Dendritic cell treated with granulocyte-macrophage colony-stimulating factor and Interleukin-4, amounts not matched to agents 40 ng/mL and 50 ng/mL, for 4 days (primary cell): ENCODE measurements around the gene RADIL.
A peak's percentile ranks its signal among the peaks of the same experiment; 100 is the strongest.
"Not testable (repeated sequence)": the region's sequence is repeated elsewhere in the genome, so short reads cannot be mapped to it uniquely, and the experiment has no call there.

Experiments
- H3K27ac Mint-ChIP-seq: one replicate; pipeline ENCODE4 v1.8.0; 2022; ENCODE audit warnings: mild to moderate bottlenecking, mixed read lengths
- H3K27me3 Mint-ChIP-seq: one replicate; pipeline ENCODE4 v1.8.0; 2022; ENCODE audit warnings: mild to moderate bottlenecking, mixed read lengths
- H3K36me3 Mint-ChIP-seq: one replicate; pipeline ENCODE4 v1.8.0; 2022; ENCODE audit warnings: low read depth, mixed read lengths
- H3K4me1 Mint-ChIP-seq: one replicate; pipeline ENCODE4 v1.8.0; 2022; ENCODE audit warnings: low read depth, mixed read lengths
- H3K4me3 Mint-ChIP-seq: one replicate; pipeline ENCODE4 v1.8.0; 2022; ENCODE audit warnings: mild to moderate bottlenecking, moderate library complexity, mixed read lengths
- H3K9me3 Mint-ChIP-seq: one replicate; pipeline ENCODE4 v1.8.0; 2022; ENCODE audit warnings: mixed read lengths
- intact Hi-C: fragments of 100-400 bp; cut with micrococcal nuclease; formaldehyde crosslinking; loops from one replicate; pipeline ENCODE4 v1.15.0; 2022

Gene RADIL

DNA sequence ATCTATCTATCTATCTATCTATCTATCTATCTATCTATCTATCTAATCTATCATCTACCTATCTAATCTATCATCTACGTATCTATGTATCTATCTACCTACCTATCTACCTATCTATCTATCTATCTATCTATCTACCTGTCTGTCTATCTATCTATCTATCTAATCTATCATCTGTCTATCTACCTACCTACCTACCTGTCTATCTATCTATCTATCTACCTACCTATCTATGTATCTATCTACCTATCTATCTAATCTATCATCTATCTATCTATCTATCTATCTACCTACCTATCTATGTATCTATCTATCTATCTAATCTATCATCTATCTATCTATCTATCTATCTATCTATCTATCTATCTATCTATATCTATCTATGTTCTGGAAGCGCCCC lies 8.0 kb upstream of the RADIL start:
- H3K4me1 Mint-ChIP-seq, H3K36me3 Mint-ChIP-seq, H3K4me3 Mint-ChIP-seq, H3K27ac Mint-ChIP-seq, intact Hi-C loops, H3K27me3 Mint-ChIP-seq: not testable (repeated sequence)
- H3K9me3 Mint-ChIP-seq = peaks cover 23% of the 10 kb centered on the region

DNA sequence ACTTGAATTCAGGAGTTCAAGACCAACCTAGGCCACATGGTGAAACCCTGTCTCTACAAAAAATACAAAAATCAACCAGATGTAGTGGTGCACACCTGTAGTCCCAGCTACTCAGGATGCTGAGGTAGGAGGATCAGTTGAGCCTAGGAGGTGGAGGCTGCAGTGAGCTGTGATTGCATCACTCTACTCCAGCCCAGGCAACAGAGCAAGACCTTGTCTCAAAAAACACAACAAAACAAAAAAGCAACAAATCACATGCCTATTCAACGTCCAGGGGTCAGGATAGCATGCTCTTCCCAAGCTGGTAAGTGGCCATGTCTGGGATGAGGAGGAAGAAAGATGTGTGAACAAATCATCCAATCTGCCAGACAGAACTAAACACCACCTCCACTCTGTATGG lies 6.2 kb upstream of the RADIL start:
- Mint-ChIP-seq H3K9me3 (peaks cover 11% of the 10 kb centered on the region), H3K36me3 (no peaks in the 10 kb centered on the region), H3K27me3 (peaks cover 16% of the 10 kb centered on the region), H3K4me1 (no peaks in the 10 kb centered on the region), H3K4me3 (no peak overlapping the region), H3K27ac (no peak overlapping the region)
- intact Hi-C loops = no loop called here

GRCh38 chr7:4888161-4888560 lies 4.6 kb upstream of the RADIL start:
- H3K36me3 Mint-ChIP-seq = no peaks in the 10 kb centered on the region
- no peak overlapping the region for H3K27ac Mint-ChIP-seq
- no peak overlapping the region for H3K4me3 Mint-ChIP-seq
- H3K27me3 Mint-ChIP-seq = peaks cover 27% of the 10 kb centered on the region
- no peaks in the 10 kb centered on the region for H3K9me3 Mint-ChIP-seq
- no peaks in the 10 kb centered on the region for H3K4me1 Mint-ChIP-seq
- intact Hi-C loops = no loop called here

DNA sequence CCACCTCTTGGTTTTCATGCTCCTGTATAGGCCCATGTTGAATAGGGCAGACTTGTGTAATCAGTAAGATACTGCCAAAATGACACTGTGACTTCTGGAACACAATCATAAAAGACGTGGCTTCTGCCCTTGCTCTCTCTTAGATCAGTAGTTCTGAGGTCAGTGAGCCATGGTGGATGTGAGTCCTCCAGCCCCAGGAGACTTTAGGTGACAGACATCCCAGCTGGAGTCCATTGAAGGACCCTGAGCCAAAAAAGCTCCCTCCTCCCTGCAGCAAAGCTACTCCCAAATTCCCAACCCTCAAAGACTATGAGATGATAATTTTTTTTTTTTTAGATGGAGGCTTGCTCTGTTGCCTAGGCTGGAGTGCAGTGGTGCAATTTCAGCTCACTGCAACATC lies 3.2 kb upstream of the RADIL start:
- H3K27me3 Mint-ChIP-seq = peaks cover 41% of the 10 kb centered on the region

GRCh38 chr7:4885317-4885807 lies 1.8 kb upstream of the RADIL start:
- Mint-ChIP-seq H3K27me3 (peaks cover 51% of the 10 kb centered on the region), H3K4me3 (no peak overlapping the region), H3K9me3 (no peaks in the 10 kb centered on the region), H3K27ac (no peak overlapping the region), H3K36me3 (no peaks in the 10 kb centered on the region), H3K4me1 (peaks cover 12% of the 10 kb centered on the region)
- intact Hi-C loops = no loop called here

More for the DNA sequence above, 3.2 kb upstream of the RADIL start:
- intact Hi-C loops = no loop called here
- Mint-ChIP-seq H3K4me1 (peaks cover 12% of the 10 kb centered on the region), H3K36me3 (no peaks in the 10 kb centered on the region), H3K4me3 (no peak overlapping the region), H3K9me3 (no peaks in the 10 kb centered on the region), H3K27ac (no peak overlapping the region)

GRCh38 chr7:4884164-4884563 lies 648 bp upstream of the RADIL start:
- Mint-ChIP-seq H3K36me3 (no peaks in the 10 kb centered on the region), H3K4me3 (no peak overlapping the region), H3K4me1 (peaks cover 12% of the 10 kb centered on the region), H3K27me3 (peaks cover 54% of the 10 kb centered on the region), H3K27ac (no peak overlapping the region), H3K9me3 (no peaks in the 10 kb centered on the region)
- intact Hi-C loops = loop anchor here (5.0 kb wide), 1 partner anchor 92 kb away; no protein-coding TSS in a partner anchor

- H3K9me3 Mint-ChIP-seq = no peaks in the 10 kb centered on the region
- peak overlapping the region; percentile 37 for H3K4me3 Mint-ChIP-seq
- intact Hi-C loops = loop anchor here (2.0 to 5.0 kb wide), 2 partner anchors 52 to 91 kb away; no protein-coding TSS in a partner anchor
- H3K4me1 Mint-ChIP-seq = peaks cover 12% of the 10 kb centered on the region
- H3K27ac Mint-ChIP-seq = no peak overlapping the region
- H3K36me3 Mint-ChIP-seq = no peaks in the 10 kb centered on the region
- peaks cover 53% of the 10 kb centered on the region for H3K27me3 Mint-ChIP-seq
Measured at GRCh38 chr7:4883033-4883371, 514 bp downstream of the RADIL start.

DNA sequence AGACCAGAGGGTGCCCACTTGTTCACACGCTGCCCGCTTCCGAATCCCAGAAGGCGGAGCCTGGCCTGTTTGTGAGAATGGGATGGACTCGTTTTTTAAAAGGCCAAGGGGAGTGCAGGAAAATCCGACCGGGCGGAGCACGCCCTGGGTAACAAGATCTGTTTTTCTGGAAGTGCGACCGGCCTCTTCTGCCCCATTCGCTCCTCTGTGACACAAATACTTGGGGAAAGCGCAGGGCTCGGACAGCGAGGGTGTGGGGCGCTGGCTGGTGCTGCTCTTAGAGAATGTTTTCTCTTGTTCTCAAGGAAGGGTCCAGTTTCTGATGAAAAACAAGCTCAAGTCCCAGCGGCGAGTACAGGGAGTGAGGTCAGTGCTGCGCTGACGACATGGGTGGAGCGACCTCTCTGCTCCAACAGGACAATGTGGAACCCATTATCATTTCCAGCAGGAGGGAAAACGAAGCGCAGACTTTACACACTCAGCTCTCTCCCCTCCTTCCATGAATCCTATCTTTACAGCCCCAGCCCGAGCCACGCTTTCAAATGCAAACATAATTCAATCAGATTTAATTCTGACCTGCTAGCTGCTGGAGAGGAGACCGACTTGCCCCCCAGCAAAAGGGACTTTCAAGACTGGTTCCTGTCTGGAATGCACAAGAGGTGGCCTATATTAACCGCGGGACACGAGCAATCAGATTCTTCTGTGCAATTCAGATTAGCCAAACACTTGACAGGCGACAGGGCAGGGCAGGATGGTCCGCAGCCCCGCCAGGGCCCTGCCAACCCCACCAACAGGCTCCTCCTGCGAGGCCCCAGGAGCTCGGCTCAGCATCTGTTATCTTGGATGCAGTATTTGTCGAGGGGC lies 1.1 kb downstream of the RADIL start:
- Mint-ChIP-seq H3K27me3 (peaks cover 51% of the 10 kb centered on the region), H3K27ac (no peak overlapping the region), H3K4me1 (peaks cover 12% of the 10 kb centered on the region), H3K9me3 (no peaks in the 10 kb centered on the region), H3K36me3 (no peaks in the 10 kb centered on the region), H3K4me3 (peak overlapping the region; percentile 37)
- intact Hi-C loops = loop anchor here (2.0 to 5.0 kb wide), 2 partner anchors 52 to 90 kb away; no protein-coding TSS in a partner anchor

DNA sequence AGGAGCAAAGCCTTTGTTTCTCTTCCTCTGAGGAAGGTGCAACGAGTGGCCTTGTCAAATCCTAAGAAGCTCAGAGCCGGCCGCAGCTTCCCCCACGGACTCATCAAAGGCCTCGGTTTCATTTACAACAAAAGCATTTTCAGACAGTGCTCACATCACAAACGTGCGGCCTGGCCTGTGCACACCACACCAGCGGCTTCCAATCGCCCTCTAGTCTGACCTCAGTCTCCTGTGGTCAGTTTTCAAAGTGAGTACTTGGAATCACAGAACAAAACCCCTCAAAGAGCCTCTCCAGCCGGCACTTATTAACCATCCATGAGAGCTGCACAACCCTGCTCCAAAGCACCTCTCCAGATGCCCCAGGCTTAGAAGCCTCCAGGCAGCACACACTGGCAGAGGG lies 3.3 kb downstream of the RADIL start:
- no peaks in the 10 kb centered on the region for H3K36me3 Mint-ChIP-seq
- H3K9me3 Mint-ChIP-seq = no peaks in the 10 kb centered on the region
- H3K4me3 Mint-ChIP-seq = no peak overlapping the region
- H3K27me3 Mint-ChIP-seq = peaks cover 45% of the 10 kb centered on the region
- intact Hi-C loops = loop anchor here (5.0 kb wide), 1 partner anchor 88 kb away; no protein-coding TSS in a partner anchor
- H3K27ac Mint-ChIP-seq = no peak overlapping the region
- peaks cover 12% of the 10 kb centered on the region for H3K4me1 Mint-ChIP-seq

GRCh38 chr7:4879396-4880081 lies 4.0 kb downstream of the RADIL start:
- intact Hi-C loops = loop anchor here (5.0 kb wide), 1 partner anchor 87 kb away; no protein-coding TSS in a partner anchor
- Mint-ChIP-seq H3K27me3 (peaks cover 39% of the 10 kb centered on the region), H3K4me3 (no peak overlapping the region), H3K27ac (no peak overlapping the region), H3K36me3 (no peaks in the 10 kb centered on the region), H3K4me1 (peaks cover 12% of the 10 kb centered on the region), H3K9me3 (no peaks in the 10 kb centered on the region)

DNA sequence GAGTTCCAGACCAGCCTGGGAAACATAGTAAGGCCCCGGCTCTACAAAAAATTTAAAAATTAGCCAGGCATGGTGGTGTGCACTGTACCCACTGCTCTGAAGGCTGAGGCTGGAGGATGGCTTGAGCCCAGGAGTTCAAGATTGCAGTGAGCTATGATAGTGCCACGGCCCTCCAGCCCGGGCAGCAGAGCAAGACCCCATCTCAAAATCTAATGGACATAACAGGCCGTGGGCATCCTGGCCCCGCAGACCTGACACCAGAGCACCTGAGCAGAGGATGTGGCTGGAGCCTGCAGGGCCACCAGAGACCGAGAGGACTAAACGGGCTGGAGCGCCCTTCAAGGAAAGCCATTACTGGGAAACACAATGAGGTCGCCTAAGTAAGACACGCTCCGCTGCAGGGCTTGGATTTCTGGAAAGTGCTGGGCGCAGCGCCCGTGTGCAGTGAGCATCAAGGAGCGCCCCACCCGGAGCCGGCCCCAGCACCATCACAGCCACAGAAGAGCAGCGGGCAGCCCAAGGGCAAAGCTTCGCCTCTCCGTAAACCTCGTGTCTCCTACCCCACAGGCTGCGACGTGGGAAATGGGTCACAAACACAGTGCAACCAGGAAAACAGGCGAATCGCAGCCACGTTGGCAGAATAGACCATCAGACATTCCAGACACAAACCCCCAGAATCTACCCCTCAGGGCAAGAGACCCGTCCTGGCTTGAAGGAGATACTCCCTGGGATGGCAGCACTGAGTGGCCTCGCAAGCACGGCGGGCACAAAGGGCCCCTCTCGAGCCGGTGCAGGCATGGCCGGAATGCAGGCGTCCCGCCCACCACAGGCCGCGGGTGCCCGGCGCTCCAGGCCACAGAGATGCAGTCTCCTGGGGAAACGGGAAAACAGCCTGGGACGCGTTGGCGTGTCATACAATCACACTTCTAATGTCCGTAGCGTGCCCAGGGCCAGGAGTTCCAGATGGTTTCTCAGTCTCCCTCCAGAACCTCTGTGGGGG lies 4.9 kb downstream of the RADIL start:
- no peak overlapping the region for H3K4me3 Mint-ChIP-seq
- intact Hi-C loops = no loop called here
- H3K27ac Mint-ChIP-seq = no peak overlapping the region
- H3K27me3 Mint-ChIP-seq = peaks cover 30% of the 10 kb centered on the region
- H3K36me3 Mint-ChIP-seq = no peaks in the 10 kb centered on the region
- H3K9me3 Mint-ChIP-seq = no peaks in the 10 kb centered on the region
- H3K4me1 Mint-ChIP-seq = peaks cover 12% of the 10 kb centered on the region

GRCh38 chr7:4876586-4876985 lies 6.9 kb downstream of the RADIL start:
- no peak overlapping the region for H3K27ac Mint-ChIP-seq
- intact Hi-C loops = no loop called here
- H3K4me3 Mint-ChIP-seq = no peak overlapping the region
- H3K4me1 Mint-ChIP-seq = no peaks in the 10 kb centered on the region
- no peaks in the 10 kb centered on the region for H3K9me3 Mint-ChIP-seq
- H3K27me3 Mint-ChIP-seq = peaks cover 26% of the 10 kb centered on the region
- H3K36me3 Mint-ChIP-seq = no peaks in the 10 kb centered on the region

GRCh38 chr7:4875391-4875790 lies 8.1 kb downstream of the RADIL start:
- H3K36me3 Mint-ChIP-seq = no peaks in the 10 kb centered on the region
- H3K27ac Mint-ChIP-seq = no peak overlapping the region
- H3K9me3 Mint-ChIP-seq = no peaks in the 10 kb centered on the region
- H3K27me3 Mint-ChIP-seq = peaks cover 28% of the 10 kb centered on the region
- H3K4me3 Mint-ChIP-seq = no peak overlapping the region
- H3K4me1 Mint-ChIP-seq = no peaks in the 10 kb centered on the region
- intact Hi-C loops = no loop called here
